ENCODE results near the gene E2F8.

DNA sequence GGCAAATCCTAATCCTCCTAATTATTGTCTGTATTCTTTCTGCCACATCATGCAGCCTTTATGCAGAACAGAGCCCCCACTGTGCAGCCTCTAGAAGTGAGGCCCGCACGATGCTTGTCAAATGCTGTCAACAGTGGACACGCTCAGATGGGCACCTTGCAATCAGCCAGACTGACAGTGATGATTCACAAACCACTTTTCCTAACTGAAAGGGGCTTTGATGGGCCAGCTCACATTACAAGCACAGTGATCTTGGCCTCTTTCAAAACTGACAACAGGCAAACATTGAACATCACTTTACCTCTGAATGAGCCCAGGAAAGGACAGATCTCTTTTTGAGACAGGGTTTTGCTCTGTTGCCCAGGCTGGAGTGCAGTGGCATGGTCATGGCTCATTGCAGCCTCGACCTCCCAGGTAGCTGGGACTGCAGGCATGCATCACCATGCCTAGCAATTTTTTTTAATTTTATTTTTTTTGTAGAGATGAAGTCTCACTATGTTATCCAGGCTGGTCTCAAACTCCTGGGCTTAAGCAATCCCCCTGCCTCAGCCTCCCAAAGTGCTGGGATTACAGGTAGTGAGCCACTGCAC is 18.0 kb upstream of the E2F8 start:
- TF ChIP-seq POLR2A (IDR thresholded peaks at IDR 0.05): no peak
- TF ChIP-seq, protein P1, sequence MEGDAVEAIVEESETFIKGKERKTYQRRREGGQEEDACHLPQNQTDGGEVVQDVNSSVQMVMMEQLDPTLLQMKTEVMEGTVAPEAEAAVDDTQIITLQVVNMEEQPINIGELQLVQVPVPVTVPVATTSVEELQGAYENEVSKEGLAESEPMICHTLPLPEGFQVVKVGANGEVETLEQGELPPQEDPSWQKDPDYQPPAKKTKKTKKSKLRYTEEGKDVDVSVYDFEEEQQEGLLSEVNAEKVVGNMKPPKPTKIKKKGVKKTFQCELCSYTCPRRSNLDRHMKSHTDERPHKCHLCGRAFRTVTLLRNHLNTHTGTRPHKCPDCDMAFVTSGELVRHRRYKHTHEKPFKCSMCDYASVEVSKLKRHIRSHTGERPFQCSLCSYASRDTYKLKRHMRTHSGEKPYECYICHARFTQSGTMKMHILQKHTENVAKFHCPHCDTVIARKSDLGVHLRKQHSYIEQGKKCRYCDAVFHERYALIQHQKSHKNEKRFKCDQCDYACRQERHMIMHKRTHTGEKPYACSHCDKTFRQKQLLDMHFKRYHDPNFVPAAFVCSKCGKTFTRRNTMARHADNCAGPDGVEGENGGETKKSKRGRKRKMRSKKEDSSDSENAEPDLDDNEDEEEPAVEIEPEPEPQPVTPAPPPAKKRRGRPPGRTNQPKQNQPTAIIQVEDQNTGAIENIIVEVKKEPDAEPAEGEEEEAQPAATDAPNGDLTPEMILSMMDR (IDR thresholded peaks at IDR 0.05): no peak

Data from body of pancreas (tissue), 4 donors.